ENCODE results near the gene CDKAL1.
A peak's percentile ranks its signal among the peaks of the same experiment; 100 is the strongest.
"Not testable (repeated sequence)": the region's sequence is repeated elsewhere in the genome, so short reads cannot be mapped to it uniquely, and the experiment has no call there.

Gene CDKAL1

DNA sequence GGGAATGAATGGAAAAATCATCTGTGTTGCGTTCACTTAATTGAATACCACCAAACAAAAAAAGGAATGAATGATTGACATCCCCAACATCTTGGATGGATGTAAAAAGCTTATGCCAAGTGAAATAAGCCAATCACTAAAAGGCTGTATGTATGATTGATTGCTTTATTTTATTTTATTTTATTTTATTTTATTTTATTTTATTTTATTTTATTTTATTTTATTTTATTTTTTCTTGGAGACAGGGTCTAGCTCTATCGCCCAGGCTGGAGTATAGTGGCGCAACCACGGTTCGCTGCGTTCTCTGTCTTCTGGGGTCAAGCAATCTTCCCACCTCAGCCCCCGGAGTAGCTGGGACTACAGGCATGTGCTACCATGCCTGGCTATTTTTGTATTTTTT lies 263.3 kb downstream of the CDKAL1 start:
- no peak for DNase-seq (ENCODE audit: low spot score)

DNA sequence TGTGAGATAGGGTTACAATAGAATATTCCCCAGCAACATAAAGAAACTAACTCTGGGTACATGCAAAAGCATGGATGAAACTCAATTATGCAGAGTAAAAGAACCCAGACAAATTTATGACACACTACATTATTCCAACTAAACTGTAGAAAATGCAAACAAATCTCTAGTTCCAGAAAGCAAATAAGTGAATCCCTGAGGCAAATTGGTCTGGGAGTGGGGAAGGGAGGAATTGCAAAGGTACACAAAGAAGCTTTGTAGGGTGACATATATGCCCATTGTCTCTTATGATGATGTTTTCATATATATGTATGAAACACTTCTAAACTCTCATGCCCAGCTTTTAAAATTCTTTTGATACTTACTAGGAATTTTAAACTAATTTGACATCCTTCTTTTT lies 266.0 kb downstream of the CDKAL1 start:
- DNase-seq (ENCODE audit: low spot score), result no peak

DNA sequence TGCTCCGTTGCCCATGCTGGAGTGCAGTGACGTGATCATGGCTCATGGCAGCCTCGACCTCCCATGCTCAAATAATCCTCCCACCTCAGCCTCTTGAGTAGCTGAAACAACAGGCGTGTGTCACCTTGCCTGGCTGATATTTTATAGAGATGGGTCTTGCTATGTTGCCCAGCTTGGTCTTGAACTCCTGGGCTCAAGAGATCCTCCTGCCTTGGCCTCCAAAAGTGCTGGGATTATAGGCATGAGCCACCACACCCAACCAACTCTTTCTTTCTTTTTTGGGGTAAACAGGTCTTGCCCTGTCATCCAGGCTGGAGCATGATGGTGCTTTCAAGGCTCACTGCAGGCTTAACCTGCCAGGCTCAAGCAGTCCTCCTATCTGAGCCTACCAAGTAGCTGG lies 266.4 kb downstream of the CDKAL1 start:
- DNase-seq (ENCODE audit: low spot score), result no peak

DNA sequence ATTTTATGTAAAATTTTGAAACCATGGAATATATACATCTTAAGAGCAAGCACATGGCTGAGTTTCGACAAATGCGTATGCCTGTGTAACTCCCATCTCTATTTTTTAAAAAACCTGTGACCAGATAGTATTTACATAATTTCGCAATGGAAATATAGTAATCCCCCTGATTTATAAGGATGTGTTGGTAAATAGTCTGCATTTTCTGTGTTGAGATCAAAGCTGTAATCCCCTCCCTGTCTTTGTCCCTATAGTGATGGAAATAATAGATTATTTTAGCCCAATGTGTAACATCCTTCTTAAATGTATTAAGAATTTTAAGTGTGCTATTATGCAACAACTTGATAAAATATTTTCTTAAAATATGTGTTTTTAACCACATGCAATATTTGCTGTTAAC lies 267.3 kb downstream of the CDKAL1 start:
- DNase-seq (ENCODE audit: low spot score), result no peak

DNA sequence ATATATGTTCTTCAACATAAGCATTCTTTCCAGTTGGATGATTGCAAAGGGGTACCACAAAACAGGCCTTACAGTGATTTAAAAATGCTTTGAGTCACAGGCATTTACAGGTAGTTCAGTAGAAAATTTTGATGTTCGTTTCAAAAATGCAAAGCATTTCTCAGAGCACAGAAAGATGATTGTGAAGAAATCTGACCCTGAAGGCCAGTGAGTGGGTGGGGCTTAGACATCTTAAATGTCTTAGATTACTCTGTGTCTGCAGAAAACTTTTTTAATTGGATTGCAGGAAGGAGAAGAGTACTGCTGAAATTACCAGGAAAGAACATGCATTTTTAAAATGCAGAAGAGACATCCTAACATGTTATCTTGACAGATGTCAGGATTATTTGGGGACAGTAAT lies 268.3 kb downstream of the CDKAL1 start:
- DNase-seq (ENCODE audit: low spot score), result no peak

DNA sequence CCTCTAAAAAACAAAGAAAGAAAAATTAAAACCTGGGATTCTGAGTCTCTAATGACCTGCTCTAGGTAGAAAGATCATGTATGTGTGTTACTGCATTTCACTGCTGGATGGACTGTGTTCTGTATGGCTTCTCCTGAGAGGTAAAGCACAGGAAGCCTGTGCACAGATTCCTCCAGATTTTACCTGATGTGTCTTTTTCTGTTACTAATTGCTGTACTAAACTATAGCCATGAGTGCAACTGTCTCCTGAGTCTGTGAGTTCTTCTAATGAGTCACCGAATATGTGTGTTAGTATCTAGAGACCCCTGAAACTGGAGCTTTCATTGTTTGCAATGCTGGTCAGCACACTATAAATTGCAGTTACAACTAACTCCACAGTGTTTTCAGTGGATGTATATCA lies 270.8 kb downstream of the CDKAL1 start:
- DNase-seq (ENCODE audit: low spot score), result no peak

DNA sequence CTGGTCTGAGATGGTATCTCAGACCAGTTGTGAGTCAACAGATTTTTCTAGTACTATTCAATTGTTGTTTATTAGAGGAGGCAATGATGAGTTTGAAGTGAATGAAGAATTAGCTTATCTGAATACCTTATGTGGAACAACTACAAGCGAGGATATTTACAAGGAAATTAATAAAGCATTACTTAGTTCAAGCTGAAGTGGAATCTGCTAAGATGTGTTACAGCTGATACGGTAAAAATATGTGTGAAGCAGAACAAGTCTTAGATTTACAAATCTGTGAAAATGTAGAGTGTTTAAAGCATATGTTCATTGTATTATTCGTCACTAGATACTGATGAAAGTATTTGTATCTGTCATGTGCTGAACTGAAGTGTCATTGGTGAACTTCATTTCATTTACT lies 272.4 kb downstream of the CDKAL1 start:
- no peak for DNase-seq (ENCODE audit: low spot score)

DNA sequence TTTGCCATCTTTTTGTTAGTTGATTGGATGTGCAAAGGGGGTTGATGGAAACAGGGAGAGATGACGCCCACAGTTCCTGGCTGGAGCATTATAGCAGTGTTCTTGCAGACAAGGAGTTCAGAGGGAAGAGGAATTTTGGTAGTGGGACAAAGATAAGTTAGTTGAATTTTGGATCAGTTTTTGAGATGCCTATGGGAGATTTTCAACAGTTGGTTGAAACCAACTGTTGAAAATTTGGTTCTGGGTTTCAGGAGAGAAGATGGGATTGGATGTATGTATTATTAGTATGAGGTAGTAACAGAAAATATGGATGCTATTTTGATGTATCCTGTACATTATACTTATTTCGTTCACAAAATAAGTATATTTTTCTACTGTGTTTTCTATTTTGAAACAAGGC lies 274.2 kb downstream of the CDKAL1 start:
- DNase-seq (ENCODE audit: low spot score), result no peak

DNA sequence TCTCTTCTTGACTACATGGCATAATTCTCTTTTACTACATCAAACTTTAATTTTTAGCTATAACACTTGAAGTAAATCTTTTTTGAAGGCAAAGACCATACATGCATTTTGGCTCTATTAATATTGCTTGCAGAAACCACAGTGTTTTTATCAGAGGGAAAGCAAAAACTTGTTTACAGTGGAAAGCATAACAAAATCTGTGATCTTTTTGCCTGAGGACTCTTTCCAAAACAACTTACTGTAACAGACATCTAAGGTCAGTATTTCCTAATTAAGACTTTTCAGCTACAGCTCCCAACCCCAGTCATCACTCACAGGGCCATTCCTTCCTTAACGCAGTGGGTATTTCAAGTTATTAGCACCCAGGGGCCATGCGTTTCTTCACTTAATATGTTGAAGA lies 274.7 kb downstream of the CDKAL1 start:
- DNase-seq (ENCODE audit: low spot score), result no peak

DNA sequence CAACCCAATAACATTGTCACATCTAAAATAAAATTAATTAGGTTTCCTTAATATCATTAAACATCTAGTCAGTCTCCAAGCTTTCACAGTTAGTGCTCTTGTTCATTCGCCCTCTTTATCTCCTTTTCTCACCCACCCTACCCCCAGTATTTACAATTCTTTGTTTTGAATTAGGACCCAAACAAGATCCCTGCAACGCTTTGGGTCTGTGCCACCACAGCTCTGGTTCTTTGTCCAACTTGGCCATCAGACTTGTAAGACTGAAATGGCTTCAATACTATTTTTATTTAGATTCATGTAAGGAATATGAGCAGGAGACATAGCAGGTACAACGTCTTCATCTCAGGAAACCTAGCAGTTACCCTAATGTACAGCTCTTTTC lies 276.5 kb downstream of the CDKAL1 start:
- DNase-seq (ENCODE audit: low spot score), result no peak

DNA sequence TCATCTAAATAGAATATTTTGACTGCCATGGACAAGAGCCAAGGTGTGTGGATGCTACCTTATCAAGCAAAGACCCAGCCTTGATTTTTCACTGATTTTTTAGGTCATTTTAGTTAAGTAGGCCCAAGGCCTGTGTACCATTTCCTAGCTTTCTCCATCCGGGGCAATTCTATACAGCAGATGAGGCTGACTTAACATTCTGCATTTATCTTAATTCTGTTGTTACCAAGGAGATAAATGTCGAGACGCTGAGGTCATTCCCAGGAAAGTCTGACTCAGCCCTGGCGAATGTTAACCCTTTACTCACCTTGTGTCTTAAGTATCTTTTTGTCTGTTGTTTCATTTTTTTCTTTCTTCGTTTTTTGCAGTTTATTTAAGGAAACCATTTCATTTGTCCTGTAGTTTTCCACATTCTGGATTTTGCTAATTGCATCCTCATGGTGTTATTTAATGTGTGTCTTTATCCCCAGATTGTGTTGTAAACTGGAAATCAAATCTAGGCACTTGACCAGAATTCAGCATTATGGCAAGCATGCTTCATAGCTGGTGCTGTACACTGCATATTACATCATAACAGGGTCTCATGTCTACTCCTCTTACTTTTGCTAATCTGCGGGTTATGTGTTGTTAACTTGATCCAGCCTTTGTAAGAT lies 277.0 kb downstream of the CDKAL1 start:
- DNase-seq (ENCODE audit: low spot score), result peak; percentile 82

DNA sequence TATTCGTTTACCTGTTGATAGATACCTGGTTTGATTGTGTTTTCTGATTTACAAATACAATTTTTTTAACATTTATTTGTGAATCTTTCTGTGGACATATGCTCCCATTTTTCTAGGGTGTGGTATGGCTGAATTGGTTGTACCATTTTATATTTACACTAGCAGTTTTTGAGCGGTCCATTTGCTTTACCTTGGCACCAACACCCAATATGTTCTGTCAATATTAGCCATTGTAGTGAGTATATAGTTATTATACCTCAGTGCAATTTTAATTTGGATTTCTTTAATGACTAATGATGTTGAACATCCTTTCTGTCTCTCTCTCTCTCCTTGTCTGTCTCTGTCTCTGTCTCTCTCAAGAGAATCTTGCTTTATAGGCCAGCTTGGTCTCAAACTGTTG lies 278.5 kb downstream of the CDKAL1 start:
- DNase-seq (ENCODE audit: low spot score), result no peak

DNA sequence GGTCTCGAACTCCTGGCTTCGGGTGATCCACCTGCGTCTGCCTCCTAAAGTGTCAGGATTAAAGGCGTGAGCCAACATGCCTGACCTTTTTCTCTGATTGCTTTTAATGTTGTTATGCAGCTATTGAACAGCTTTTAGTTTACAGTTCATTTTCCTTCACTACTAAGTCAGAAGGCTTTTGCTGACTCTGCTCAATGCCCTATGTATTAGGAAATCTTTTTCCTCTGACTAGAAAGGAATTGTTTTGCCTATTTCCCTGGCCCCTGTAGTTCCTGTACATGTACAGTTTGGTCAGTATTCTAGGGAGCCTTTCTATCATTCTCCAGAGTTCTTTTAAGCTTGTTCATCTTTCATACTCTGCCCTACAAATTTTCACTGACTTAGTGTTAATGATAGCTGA lies 280.2 kb downstream of the CDKAL1 start:
- DNase-seq (ENCODE audit: low spot score), result no peak

DNA sequence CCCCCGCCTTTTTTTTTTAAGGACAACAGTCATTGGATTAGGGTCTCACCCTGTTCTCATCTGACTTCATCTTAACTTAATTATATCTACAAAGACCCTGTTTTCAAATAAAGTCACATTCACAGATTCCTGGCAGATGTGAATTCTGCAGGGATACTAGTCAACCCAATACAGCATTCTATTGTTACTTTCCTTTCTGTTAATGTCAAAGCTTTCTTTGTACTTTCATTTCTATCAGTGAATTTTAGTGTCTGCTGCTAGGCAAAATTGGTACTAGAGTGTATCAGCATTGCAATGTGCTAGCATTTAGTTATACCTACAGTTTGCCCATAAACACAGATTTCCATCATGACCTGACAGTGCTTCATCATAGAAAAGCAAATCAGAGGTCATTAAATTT lies 281.9 kb downstream of the CDKAL1 start:
- no peak for DNase-seq (ENCODE audit: low spot score)

DNA sequence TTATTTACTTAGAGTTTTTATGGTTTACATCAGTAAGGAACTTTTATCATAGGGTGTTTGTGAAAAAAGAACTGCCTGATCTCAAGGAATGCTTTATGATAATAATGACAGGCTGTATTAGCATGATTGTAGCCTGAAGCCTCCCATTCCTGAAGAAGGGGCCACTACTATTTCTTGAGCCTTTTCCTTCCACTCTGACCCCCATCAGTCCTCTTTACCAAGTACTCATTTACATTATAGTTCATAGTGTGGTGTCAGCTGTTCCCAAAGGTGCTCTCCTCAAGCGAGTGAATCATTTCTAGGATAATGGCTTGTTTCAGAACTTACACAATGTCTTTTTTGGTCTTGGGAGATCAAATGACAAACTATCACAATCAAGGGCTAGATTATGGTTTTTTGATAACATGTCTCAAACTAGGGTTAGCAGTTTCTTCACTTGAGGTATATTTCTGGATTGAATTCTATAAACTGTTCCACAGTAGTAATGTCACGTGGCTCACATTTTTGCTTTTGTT lies 283.6 kb downstream of the CDKAL1 start:
- DNase-seq (ENCODE audit: low spot score), result no peak

DNA sequence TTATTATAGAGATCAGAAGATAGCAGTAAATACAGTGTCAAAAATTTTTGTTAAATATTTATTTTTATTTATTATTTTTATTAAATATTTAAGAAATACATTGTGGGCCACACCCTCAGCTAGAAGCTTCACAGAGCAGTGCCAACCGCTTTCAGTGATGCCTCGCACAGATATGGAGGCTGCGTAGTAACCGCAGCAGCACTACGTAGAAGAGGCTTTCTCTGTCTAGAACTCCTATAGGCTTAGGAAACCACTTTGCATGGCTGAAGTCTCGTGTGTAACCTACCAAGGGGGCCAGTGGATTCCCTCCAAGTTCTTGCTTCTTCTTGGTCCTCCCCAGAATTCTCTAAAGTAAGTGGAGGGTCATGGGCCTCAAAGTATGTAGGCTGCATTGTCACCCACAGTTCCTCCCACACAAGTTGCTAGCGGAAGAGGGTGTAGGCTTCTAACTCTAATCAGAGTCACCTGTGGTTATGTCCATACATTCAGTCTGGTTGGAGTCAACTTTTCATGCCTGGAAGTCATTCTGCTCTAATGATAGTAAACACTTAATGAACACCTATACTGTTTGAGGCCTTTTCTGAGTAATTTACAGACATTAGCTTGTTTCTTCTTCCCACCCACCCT lies 285.6 kb downstream of the CDKAL1 start:
- no peak for DNase-seq (ENCODE audit: low spot score)

DNA sequence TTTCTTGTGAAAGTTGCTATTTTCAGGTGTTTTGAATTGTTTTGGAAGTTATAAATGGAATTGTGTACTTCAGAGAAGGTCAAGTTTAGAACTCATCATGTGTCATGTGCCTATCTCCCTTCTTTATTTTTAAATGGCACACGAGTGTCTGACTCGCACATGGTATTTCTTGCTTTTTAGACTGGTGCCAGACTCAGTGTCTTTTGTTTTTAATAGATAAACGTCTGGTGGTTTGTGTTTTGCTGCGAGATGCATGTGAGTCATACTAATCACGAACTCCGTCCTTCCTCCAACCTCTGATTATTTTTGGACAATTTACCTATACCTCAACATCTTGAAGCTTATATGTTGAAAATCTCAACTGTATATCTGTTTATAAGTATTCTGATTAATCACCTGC lies 292.1 kb downstream of the CDKAL1 start:
- DNase-seq (ENCODE audit: low spot score), result peak; percentile 24

DNA sequence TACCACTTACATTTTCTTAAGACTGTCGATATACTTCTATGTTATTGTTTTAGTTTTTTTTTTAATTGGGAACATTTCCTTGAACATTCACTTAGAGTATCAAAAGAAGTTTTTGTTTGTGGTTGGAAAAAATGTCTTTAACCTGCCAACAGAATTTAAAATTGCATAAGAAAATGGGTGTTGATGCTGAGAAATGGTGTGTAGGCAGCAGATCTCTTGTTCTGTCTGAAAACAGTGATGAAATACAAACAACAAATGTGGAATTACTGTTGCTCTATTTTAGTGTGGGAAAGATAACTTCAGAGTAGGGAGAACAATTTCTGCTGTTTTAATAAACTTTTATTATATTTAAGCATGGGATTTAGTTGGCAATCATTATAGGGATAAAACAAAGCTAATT lies 293.5 kb downstream of the CDKAL1 start:
- DNase-seq (ENCODE audit: low spot score), result peak; percentile 72

DNA sequence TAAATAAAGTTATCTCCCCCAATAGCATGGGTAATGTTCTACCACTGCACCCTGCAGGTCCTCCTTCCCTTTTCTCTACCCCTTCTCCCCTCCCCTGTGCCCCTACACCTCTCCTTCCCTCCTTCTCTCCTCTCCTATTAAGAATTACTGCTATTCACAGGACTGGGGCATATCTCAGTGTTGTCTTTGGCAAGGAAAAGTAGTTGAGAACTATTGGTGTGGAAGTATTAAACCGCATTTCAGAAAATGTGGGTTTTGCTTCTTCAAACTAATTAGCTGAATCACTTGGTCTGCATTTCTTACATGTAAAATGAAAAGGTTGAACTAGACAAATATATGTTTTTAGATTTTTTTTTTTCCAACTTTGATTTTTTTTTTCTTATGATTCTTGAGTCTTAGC lies 296.3 kb downstream of the CDKAL1 start:
- DNase-seq (ENCODE audit: low spot score), result no peak

DNA sequence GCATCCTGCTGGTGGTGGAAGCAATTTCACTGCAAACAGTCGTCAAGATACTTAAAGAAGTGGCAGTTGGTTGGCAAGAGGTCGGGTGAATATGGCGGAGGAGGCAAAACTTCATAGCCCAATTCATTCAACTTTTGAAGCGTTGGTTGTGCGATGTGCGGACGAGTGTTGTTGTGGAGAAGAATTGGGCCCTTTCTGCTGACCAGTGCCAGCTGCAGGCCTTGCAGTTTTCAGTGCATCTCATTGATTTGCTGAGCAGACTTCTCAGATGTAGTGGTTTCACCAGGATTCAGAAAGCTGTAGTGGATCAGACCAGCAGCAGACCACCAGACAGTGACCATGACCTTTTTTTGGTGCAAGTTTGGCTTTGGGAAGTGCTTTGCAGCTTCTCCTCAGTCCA lies 297.0 kb downstream of the CDKAL1 start:
- not testable (repeated sequence) for DNase-seq (ENCODE audit: low spot score)

DNA sequence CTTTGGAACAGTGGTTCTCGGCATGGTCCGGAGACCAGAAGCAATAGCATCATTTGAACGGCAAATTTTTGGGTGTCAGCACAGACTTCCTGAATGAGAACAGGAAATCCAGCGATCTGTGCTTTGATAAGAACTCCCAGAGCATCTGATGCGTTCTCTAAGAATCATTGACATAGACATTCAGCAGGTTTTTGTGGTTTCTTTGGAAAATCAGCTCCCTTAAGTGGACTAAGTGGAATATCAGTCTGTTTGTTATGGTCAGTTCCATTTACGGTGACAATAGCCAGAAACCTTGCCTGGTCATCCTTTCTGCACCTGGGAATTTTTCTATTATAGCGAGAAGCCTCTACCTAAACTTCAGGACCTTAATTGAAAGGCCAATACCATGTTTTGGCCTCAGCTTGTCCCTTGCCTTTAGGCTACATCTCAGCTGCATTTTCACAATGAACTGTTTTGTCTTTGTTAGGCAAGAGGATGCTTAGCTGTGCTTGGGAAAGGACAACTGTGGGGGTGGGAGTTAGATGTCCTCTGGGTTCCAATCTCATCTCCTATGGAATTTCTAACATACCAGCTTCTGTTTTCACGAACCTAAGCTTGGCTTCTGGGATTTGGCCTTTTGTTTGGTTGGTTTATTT lies 299.7 kb downstream of the CDKAL1 start:
- DNase-seq (ENCODE audit: low spot score), result no peak

DNA sequence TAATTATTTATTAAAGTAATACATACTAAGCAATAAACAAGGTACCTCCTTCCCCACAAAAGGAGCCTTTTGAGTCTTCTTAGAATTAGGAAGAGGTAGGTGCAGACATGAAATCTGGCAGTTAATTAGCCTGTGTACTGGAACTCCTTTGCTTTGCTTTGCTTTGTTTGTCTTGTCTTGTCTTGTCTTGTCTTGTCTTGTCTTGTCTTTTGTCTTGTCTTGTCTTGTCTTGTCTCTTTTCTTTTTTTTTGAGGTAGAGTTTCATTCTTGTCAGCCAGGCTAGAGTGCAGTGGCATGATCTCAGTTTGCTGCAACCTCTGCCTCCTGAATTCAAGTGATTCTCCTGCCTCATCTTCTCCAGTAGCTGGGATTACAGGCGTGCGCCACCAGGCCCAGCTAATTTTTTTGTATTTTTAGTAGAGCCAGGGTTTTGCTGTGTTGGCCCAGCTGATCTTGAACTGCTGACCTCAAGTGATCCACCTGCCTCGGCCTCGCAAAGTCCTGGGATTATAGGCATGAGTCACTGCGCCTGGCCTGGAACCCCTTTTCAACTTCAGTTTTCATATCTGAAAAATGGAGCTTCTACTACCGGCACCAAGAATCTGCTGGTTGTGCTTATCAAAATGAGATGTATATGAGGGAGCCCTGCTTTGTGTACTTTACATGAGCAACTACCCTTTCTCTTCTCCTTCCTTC lies 301.2 kb downstream of the CDKAL1 start:
- no peak for DNase-seq (ENCODE audit: low spot score)

DNA sequence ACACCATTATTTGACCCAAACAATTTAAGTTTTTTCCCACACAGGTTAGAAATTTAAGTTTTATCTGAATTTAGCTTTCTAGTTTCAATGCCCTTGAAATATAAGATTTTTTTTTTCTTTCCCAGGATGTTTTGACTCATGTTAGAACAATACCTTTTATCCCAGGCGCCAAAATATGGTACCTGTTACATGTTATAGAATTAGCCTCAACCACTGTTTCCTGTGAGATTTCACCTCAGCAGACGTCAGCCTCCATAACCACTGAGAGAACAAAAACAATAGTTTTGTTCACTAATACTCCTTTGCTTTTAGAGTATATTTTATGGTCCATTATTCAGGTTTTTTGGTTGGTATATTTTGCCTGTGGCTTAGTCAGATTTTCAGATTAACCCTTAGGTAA lies 302.9 kb downstream of the CDKAL1 start:
- DNase-seq (ENCODE audit: low spot score), result no peak

Data from AG20443 (cell line).